Muscle of leg (tissue), 9 donors: Measurements from ENCODE around the gene FITM1. TPM values are rescaled to one million over a fixed set of nuclear protein-coding genes. Genes with fewer than 3 reads are reported as not detected.

Experiments used
- polyA plus RNA-seq, 8 donors: library from polyadenylated mRNA; unstranded; fragments of 120-200 nt; gene quantifications; one replicate each; pipeline versions ENCODE4 v1.2.1 to v1.2.3, GENCODE V29; 2013; ENCODE audit warnings: inconsistent platforms in 1 of 8, low replicate concordance in 1 of 8; ENCODE audit not compliant: insufficient read length in 8 of 8, insufficient read depth in 1 of 8
- total RNA-seq: library from RNA; stranded (reverse); fragments of 120-200 nt; gene quantifications from one replicate; pipeline ENCODE4 v1.2.4, GENCODE V29; 2013

FITM1 gene
- total and polyA plus RNA-seq, 9 donors = 80.7 to 170 (median 127) TPM

Other genes with a start within 250 kb of the FITM1 start
Only the 30 nearest of the 31 such genes appear.
- gene DHRS4, start 176.9 kb upstream of the FITM1 start, total RNA-seq = 14.4 TPM
- gene DHRS4, start 176.9 kb upstream of the FITM1 start, polyA plus RNA-seq = 10 to 100 TPM; 16.7 to 31.4 (median 26.8) TPM
- gene DHRS4L2, start 141.7 kb upstream of the FITM1 start, total RNA-seq = 13.7 TPM
- 10 to 100 TPM in 6 of 8 donors, 1 to 10 TPM in 2; 8.8 to 16.3 (median 12.2) TPM for gene DHRS4L2, start 141.7 kb upstream of the FITM1 start, polyA plus RNA-seq
- 0.27 TPM for gene CARMIL3, start 78.7 kb upstream of the FITM1 start, total RNA-seq
- under 1 TPM; 0.06 to 0.54 (median 0.19) TPM for gene CARMIL3, start 78.7 kb upstream of the FITM1 start, polyA plus RNA-seq
- gene CPNE6, start 59.1 kb upstream of the FITM1 start, total RNA-seq = not detected
- gene CPNE6, start 59.1 kb upstream of the FITM1 start, polyA plus RNA-seq = under 1 TPM in 2 of 8 donors, not detected in 6; 0.23 to 0.33 TPM
- gene PCK2, start 36.3 kb upstream of the FITM1 start, total RNA-seq = 2.5 TPM
- 10 to 100 TPM in 1 of 8 donors, 1 to 10 TPM in 7; 3.4 to 15.6 (median 3.9) TPM for gene PCK2, start 36.3 kb upstream of the FITM1 start, polyA plus RNA-seq
- gene DCAF11, start 15.9 kb upstream of the FITM1 start, total RNA-seq = 43.7 TPM
- gene DCAF11, start 15.9 kb upstream of the FITM1 start, polyA plus RNA-seq = 10 to 100 TPM; 40.2 to 47.8 (median 42.5) TPM
- gene NRL, start 15.7 kb upstream of the FITM1 start, total RNA-seq = 1.6 TPM
- 1 to 10 TPM in 7 of 8 donors, under 1 TPM in 1; 0.96 to 2.2 (median 1.8) TPM for gene NRL, start 15.7 kb upstream of the FITM1 start, polyA plus RNA-seq
- gene PSME1, start 5.5 kb downstream of the FITM1 start, total RNA-seq = 110 TPM
- gene PSME1, start 5.5 kb downstream of the FITM1 start, polyA plus RNA-seq = 100 to 1,000 TPM; 103 to 130 (median 116) TPM
- gene EMC9, start 10.9 kb downstream of the FITM1 start, total RNA-seq = 29.9 TPM
- gene EMC9, start 10.9 kb downstream of the FITM1 start, polyA plus RNA-seq = 10 to 100 TPM; 22.4 to 40.0 (median 29.4) TPM
- 100 TPM for gene PSME2, start 16.0 kb downstream of the FITM1 start, total RNA-seq
- 10 to 100 TPM; 82.8 to 97.6 (median 93.2) TPM for gene PSME2, start 16.0 kb downstream of the FITM1 start, polyA plus RNA-seq
- gene RNF31, start 16.8 kb downstream of the FITM1 start, total RNA-seq = 36.4 TPM
- gene RNF31, start 16.8 kb downstream of the FITM1 start, polyA plus RNA-seq = 10 to 100 TPM; 27.3 to 37.0 (median 35.8) TPM
- 24.9 TPM for gene IRF9, start 30.6 kb downstream of the FITM1 start, total RNA-seq
- gene IRF9, start 30.6 kb downstream of the FITM1 start, polyA plus RNA-seq = 10 to 100 TPM; 24.0 to 36.3 (median 27.3) TPM
- 2.1 TPM for gene REC8, start 41.4 kb downstream of the FITM1 start, total RNA-seq
- gene REC8, start 41.4 kb downstream of the FITM1 start, polyA plus RNA-seq = 10 to 100 TPM in 5 of 8 donors, 1 to 10 TPM in 3; 6.7 to 18.1 (median 10.9) TPM
- gene IPO4, start 58.2 kb downstream of the FITM1 start, total RNA-seq = 19.9 TPM
- 10 to 100 TPM; 25.0 to 37.5 (median 29.8) TPM for gene IPO4, start 58.2 kb downstream of the FITM1 start, polyA plus RNA-seq
- 29.6 TPM for gene TM9SF1, start 64.8 kb downstream of the FITM1 start, total RNA-seq
- gene TM9SF1, start 64.8 kb downstream of the FITM1 start, polyA plus RNA-seq = 10 to 100 TPM; 14.7 to 22.2 (median 20.1) TPM
- not detected for gene TSSK4, start 75.0 kb downstream of the FITM1 start, total RNA-seq
- gene TSSK4, start 75.0 kb downstream of the FITM1 start, polyA plus RNA-seq = 1 to 10 TPM; 1.6 to 5.5 (median 3.8) TPM
- gene CHMP4A, start 82.8 kb downstream of the FITM1 start, total RNA-seq = 29.8 TPM
- gene CHMP4A, start 82.8 kb downstream of the FITM1 start, polyA plus RNA-seq = 10 to 100 TPM; 31.2 to 45.1 (median 41.8) TPM
- gene MDP1, start 85.4 kb downstream of the FITM1 start, total RNA-seq = 24.9 TPM
- 10 to 100 TPM in 1 of 8 donors, 1 to 10 TPM in 7; 7.4 to 11.6 (median 8.5) TPM for gene MDP1, start 85.4 kb downstream of the FITM1 start, polyA plus RNA-seq
- 245 TPM for gene NEDD8, start 101.7 kb downstream of the FITM1 start, total RNA-seq
- gene NEDD8, start 101.7 kb downstream of the FITM1 start, polyA plus RNA-seq = 100 to 1,000 TPM; 180 to 243 (median 216) TPM
- gene GMPR2, start 102.3 kb downstream of the FITM1 start, total RNA-seq = 44.6 TPM
- gene GMPR2, start 102.3 kb downstream of the FITM1 start, polyA plus RNA-seq = 10 to 100 TPM; 41.9 to 59.7 (median 48.9) TPM
- gene TINF2, start 112.0 kb downstream of the FITM1 start, total RNA-seq = 35.5 TPM
- gene TINF2, start 112.0 kb downstream of the FITM1 start, polyA plus RNA-seq = 10 to 100 TPM; 37.9 to 44.3 (median 40.9) TPM
- 0.71 TPM for gene TGM1, start 132.5 kb downstream of the FITM1 start, total RNA-seq
- 1 to 10 TPM in 6 of 8 donors, under 1 TPM in 2; 0.84 to 3.0 (median 1.2) TPM for gene TGM1, start 132.5 kb downstream of the FITM1 start, polyA plus RNA-seq
- gene RABGGTA, start 140.9 kb downstream of the FITM1 start, total RNA-seq = 8.5 TPM
- gene RABGGTA, start 140.9 kb downstream of the FITM1 start, polyA plus RNA-seq = 10 to 100 TPM; 12.4 to 21.5 (median 14.5) TPM
- gene DHRS1, start 169.1 kb downstream of the FITM1 start, total RNA-seq = 6.9 TPM
- 10 to 100 TPM; 14.5 to 24.5 (median 17.7) TPM for gene DHRS1, start 169.1 kb downstream of the FITM1 start, polyA plus RNA-seq
- 15.7 TPM for gene NOP9, start 169.2 kb downstream of the FITM1 start, total RNA-seq
- gene NOP9, start 169.2 kb downstream of the FITM1 start, polyA plus RNA-seq = 10 to 100 TPM; 18.1 to 23.9 (median 20.3) TPM
- 13.4 TPM for gene CIDEB, start 177.3 kb downstream of the FITM1 start, total RNA-seq
- gene CIDEB, start 177.3 kb downstream of the FITM1 start, polyA plus RNA-seq = 10 to 100 TPM in 7 of 8 donors, 1 to 10 TPM in 1; 8.9 to 21.1 (median 15.3) TPM
- 1.9 TPM for gene LTB4R2, start 179.5 kb downstream of the FITM1 start, total RNA-seq
- gene LTB4R2, start 179.5 kb downstream of the FITM1 start, polyA plus RNA-seq = 1 to 10 TPM; 1.1 to 4.4 (median 2.8) TPM
- gene LTB4R, start 180.8 kb downstream of the FITM1 start, total RNA-seq = 2.5 TPM
- gene LTB4R, start 180.8 kb downstream of the FITM1 start, polyA plus RNA-seq = 1 to 10 TPM; 2.1 to 5.9 (median 3.5) TPM
- 7.0 TPM for gene ADCY4, start 204.4 kb downstream of the FITM1 start, total RNA-seq
- 10 to 100 TPM in 6 of 8 donors, 1 to 10 TPM in 2; 9.4 to 18.7 (median 13.9) TPM for gene ADCY4, start 204.4 kb downstream of the FITM1 start, polyA plus RNA-seq
- gene RIPK3, start 209.3 kb downstream of the FITM1 start, total RNA-seq = 2.0 TPM
- 1 to 10 TPM; 1.1 to 3.6 (median 1.3) TPM for gene RIPK3, start 209.3 kb downstream of the FITM1 start, polyA plus RNA-seq